Thyroid gland (tissue), 4 donors: ENCODE results near the gene SPTBN1. TPM values are rescaled to one million over a fixed set of nuclear protein-coding genes. Genes with fewer than 3 reads are reported as not detected.

ENCODE experiments used
- DNase-seq, 2 donors: peaks; one replicate each; pipeline ENCODE4 v3.0.0-alpha.2; 2019
- H3K27ac ChIP-seq, 3 donors: fragments of 200-600 bp; sonication (generic); 1 replicate in 2 of 3; 2 replicates in 1 of 3; pipeline ENCODE4 v1.5.1; 2016 to 2019; ENCODE audit warnings: mild to moderate bottlenecking in 1 of 3, moderate library complexity in 1 of 3
- H3K27me3 ChIP-seq: fragments of 200-600 bp; sonication (generic); one replicate; pipeline ENCODE4 v1.5.1; 2019
- H3K36me3 ChIP-seq, 2 donors: fragments of 200-600 bp; sonication (generic); one replicate each; pipeline ENCODE4 v1.5.1; 2016 to 2019
- H3K4me1 ChIP-seq, 2 donors: fragments of 200-600 bp; sonication (generic); one replicate each; pipeline ENCODE4 v1.5.1; 2017 to 2019
- H3K4me3 ChIP-seq, 3 donors: fragments of 200-600 bp; sonication (generic); replicated peaks in 1 of 3; 1 replicate in 2 of 3; 2 replicates in 1 of 3; pipeline ENCODE4 v1.5.1; 2016; ENCODE audit warnings: mild to moderate bottlenecking in 1 of 3
- H3K9me3 ChIP-seq: fragments of 200-600 bp; sonication (generic); one replicate; pipeline ENCODE4 v1.5.1; 2017
- POLR2A ChIP-seq, 2 donors: fragments of 450-650 bp; IDR thresholded peaks; one replicate each; pipeline ENCODE4 v1.6.1; 2017; ENCODE audit warnings: antibody characterized with exemption in 2 of 2, mild to moderate bottlenecking in 2 of 2, moderate library complexity in 1 of 2
- WGBS, 2 donors: methylation state at CpG; one replicate each; pipeline ENCODE4 v1.1.5; 2017; 5-methylcytosine and 5-hydroxymethylcytosine counted together
- intact Hi-C: fragments of 100-400 bp; cut with DNase I; formaldehyde crosslinking; loops from one replicate; pipeline ENCODE4 v1.15.1; 2023
- total RNA-seq, 4 donors: library from RNA; depleted of rRNA; stranded (reverse); fragments of >200 nt; gene quantifications; one replicate each; pipeline ENCODE4 v1.2.3, GENCODE V29; 2016
- TF ChIP-seq, protein P1 (sequence below), 6 experiments: fragments of 200-600 bp in 3 of 6; fragments of 450-650 bp in 3 of 6; sonication (generic) in 3 of 6; IDR thresholded peaks; one replicate each; pipeline ENCODE4 v1.5.1; 2016 to 2019; ENCODE audit warnings: antibody characterized with exemption in 6 of 6, mild to moderate bottlenecking in 2 of 6, inconsistent platforms in 1 of 6, moderate library complexity in 1 of 6

Gene SPTBN1
- total RNA-seq, 4 donors from 2014 or later: 381 to 513 (median 419) TPM

DNA sequence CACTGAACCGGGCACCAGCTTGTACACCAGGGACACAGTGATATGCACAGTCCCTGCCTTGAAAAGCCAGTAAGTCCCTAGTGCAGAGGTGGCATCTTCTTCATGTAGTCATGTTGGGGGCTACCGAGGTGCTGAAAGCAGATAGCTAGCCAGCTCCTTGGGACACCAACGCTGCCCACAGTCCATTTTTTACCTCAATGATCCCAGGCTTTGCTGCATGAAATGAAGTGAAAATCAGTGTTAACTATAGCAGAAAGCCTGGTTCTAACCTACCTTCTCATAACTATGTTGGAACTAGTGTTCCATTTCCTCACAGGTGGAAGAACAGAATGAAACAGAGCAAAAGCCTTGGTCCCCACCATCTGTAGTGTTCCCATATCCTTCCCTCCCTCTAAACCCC is 200.7 kb downstream of the SPTBN1 start:
- intact Hi-C loops: no loop called here
- no peak overlapping the region for H3K4me3 ChIP-seq

DNA sequence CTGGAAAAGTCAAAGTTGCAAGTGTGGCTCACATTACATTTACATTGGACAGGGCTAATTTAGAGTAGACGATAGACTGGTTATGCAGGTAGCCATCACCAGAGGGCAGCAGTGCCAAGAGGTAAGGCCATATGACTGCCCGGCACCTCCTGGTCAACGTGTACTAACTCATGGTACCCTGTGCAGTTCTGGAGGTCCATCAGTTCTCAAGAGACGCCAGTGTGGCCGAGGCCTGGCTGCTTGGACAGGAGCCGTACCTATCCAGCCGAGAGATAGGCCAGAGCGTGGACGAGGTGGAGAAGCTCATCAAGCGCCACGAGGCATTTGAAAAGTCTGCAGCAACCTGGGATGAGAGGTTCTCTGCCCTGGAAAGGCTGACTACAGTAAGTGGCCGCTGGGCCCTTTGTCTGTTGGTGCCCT is 201.5 kb downstream of the SPTBN1 start:
- 77 to 86% methylated on average over 12 of the region's 12 CpGs for WGBS, 2 donors
- peaks cover 62 to 82% of the 10 kb centered on the region in 2 donors for H3K36me3 ChIP-seq
- H3K4me1 ChIP-seq: peaks cover 0 to 2% of the 10 kb centered on the region in 2 donors
- peak; percentile 57 to 65 for DNase-seq
- TF ChIP-seq POLR2A (IDR thresholded peaks at IDR 0.05): no peak
- TF ChIP-seq, protein P1, sequence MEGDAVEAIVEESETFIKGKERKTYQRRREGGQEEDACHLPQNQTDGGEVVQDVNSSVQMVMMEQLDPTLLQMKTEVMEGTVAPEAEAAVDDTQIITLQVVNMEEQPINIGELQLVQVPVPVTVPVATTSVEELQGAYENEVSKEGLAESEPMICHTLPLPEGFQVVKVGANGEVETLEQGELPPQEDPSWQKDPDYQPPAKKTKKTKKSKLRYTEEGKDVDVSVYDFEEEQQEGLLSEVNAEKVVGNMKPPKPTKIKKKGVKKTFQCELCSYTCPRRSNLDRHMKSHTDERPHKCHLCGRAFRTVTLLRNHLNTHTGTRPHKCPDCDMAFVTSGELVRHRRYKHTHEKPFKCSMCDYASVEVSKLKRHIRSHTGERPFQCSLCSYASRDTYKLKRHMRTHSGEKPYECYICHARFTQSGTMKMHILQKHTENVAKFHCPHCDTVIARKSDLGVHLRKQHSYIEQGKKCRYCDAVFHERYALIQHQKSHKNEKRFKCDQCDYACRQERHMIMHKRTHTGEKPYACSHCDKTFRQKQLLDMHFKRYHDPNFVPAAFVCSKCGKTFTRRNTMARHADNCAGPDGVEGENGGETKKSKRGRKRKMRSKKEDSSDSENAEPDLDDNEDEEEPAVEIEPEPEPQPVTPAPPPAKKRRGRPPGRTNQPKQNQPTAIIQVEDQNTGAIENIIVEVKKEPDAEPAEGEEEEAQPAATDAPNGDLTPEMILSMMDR (IDR thresholded peaks at IDR 0.05): peak in 4 of 6 experiments; percentile 47 to 53 (median 52)
- no peaks in the 10 kb centered on the region for H3K27me3 ChIP-seq
- H3K9me3 ChIP-seq: no peaks in the 10 kb centered on the region
- intact Hi-C loops: no loop called here
- H3K4me3 ChIP-seq: no peak overlapping the region
- peak overlapping the region in 1 of 3 donors; percentile 61 for H3K27ac ChIP-seq

More for the DNA sequence above, 200.7 kb downstream of the SPTBN1 start:
- no peaks in the 10 kb centered on the region for H3K27me3 ChIP-seq
- DNase-seq: no peak
- H3K9me3 ChIP-seq: no peaks in the 10 kb centered on the region
- H3K4me1 ChIP-seq: peaks cover 0 to 2% of the 10 kb centered on the region in 2 donors
- no peak overlapping the region for H3K27ac ChIP-seq
- 86% methylated on average over 3 of the region's 3 CpGs for WGBS, 2 donors
- TF ChIP-seq, protein P1 (IDR thresholded peaks at IDR 0.05): no peak
- TF ChIP-seq POLR2A (IDR thresholded peaks at IDR 0.05): no peak
- H3K36me3 ChIP-seq: peaks cover 59 to 79% of the 10 kb centered on the region in 2 donors

GRCh38 chr2:54658564-54659071 is 202.5 kb downstream of the SPTBN1 start:
- no peaks in the 10 kb centered on the region for H3K9me3 ChIP-seq
- H3K4me1 ChIP-seq: peaks cover 0 to 2% of the 10 kb centered on the region in 2 donors
- WGBS, 2 donors: 45 to 72% methylated on average over 1 of the region's 1 CpG
- H3K27me3 ChIP-seq: no peaks in the 10 kb centered on the region
- H3K4me3 ChIP-seq: no peak overlapping the region
- no peak for DNase-seq
- TF ChIP-seq, protein P1 (IDR thresholded peaks at IDR 0.05): no peak
- TF ChIP-seq POLR2A (IDR thresholded peaks at IDR 0.05): no peak
- intact Hi-C loops: no loop called here
- H3K36me3 ChIP-seq: peaks cover 67 to 85% of the 10 kb centered on the region in 2 donors
- H3K27ac ChIP-seq: peak overlapping the region in 1 of 3 donors; percentile 61

DNA sequence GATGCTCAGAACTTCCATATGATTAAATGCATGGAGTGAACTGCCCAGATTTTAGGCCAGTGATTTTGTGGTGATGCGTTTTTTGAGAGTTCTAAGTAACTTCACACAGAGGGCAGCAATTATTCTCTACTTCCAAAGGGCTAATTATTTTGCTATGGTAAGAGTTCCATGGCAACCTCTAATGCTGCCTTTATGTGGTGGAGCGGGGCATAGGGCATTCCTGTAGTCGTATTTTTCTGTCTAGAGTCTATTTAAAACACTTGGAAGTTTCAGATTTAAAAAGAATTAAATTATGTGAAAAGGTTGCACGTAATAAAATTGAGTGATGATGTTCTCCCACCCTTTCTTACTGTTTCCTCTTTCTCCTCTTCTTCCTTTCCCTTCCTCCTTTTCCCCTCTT is 203.4 kb downstream of the SPTBN1 start:
- intact Hi-C loops: no loop called here
- Histone ChIP-seq H3K36me3 (peaks cover 58 to 83% of the 10 kb centered on the region in 2 donors), H3K27ac (peak overlapping the region in 1 of 3 donors; percentile 61)

DNA sequence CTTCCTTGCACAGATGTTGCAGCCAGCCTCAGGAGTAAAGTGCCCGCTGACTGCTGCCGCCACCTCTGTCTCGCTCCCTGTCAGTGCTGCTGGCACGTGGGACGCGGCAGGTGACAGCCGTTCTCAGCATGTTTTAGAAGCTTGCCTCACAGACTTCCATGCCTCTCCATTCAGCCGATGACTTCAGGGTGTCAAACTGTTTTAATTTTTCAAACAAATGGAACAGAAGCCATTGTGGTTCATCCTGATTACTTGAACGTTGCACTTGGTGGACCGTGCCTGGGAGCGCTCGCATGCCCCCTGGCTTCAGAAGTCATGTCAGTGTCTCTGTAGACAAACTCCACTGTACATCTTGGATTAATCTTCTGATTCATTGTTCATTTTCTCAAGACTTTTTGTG is 204.6 kb downstream of the SPTBN1 start:
- 89 to 91% methylated on average over 12 of the region's 12 CpGs for WGBS, 2 donors
- Histone ChIP-seq H3K4me3 (no peak overlapping the region), H3K9me3 (no peaks in the 10 kb centered on the region), H3K27me3 (no peaks in the 10 kb centered on the region), H3K4me1 (peaks cover 7 to 9% of the 10 kb centered on the region in 2 donors), H3K27ac (no peak overlapping the region), H3K36me3 (peaks cover 46 to 73% of the 10 kb centered on the region in 2 donors)
- TF ChIP-seq, protein P1 (IDR thresholded peaks at IDR 0.05): no peak
- intact Hi-C loops: no loop called here
- no peak for DNase-seq

More for the DNA sequence above, 203.4 kb downstream of the SPTBN1 start:
- 92 to 93% methylated on average over 4 of the region's 4 CpGs for WGBS, 2 donors
- TF ChIP-seq POLR2A (IDR thresholded peaks at IDR 0.05): no peak
- TF ChIP-seq, protein P1 (IDR thresholded peaks at IDR 0.05): no peak
- Histone ChIP-seq H3K4me1 (peaks cover 0 to 2% of the 10 kb centered on the region in 2 donors), H3K27me3 (no peaks in the 10 kb centered on the region), H3K9me3 (no peaks in the 10 kb centered on the region), H3K4me3 (no peak overlapping the region)
- DNase-seq: no peak
